GM12891 (cell line): ENCODE measurements around the gene MYO15B.
"Not testable (repeated sequence)": the region's sequence is repeated elsewhere in the genome, so short reads cannot be mapped to it uniquely, and the experiment has no call there.

Experiments used
- DNase-seq: peaks from one replicate; pipeline ENCODE4 v3.0.0; 2011; ENCODE audit warnings: low spot score; ENCODE audit not compliant: insufficient read length
- FAIRE-seq: peaks from 2 replicates; lab custom pipeline; 2011; peaks lifted over from hg19 to GRCh38; lab: Jason Lieb, UNC
- PAX5 ChIP-seq: IDR thresholded peaks from 2 replicates; pipeline ENCODE4 v1.6.1; 2011; ENCODE audit warnings: low read length, moderate library complexity, mild to moderate bottlenecking; ENCODE audit not compliant: insufficient read depth, severe bottlenecking
- POLR2A ChIP-seq: IDR thresholded peaks from 2 replicates; pipeline ENCODE4 v1.6.1; 2011; ENCODE audit warnings: low read depth, low read length, control low read depth
- POLR2AphosphoS5 ChIP-seq: IDR thresholded peaks from 2 replicates; pipeline ENCODE4 v1.6.1; 2011; ENCODE audit warnings: low read depth, low read length, control low read depth
- POU2F2 ChIP-seq: IDR thresholded peaks from 2 replicates; pipeline ENCODE4 v1.6.1; 2011; ENCODE audit warnings: low read depth, mild to moderate bottlenecking, control low read depth, low read length, moderate library complexity
- SPI1 ChIP-seq: IDR thresholded peaks from 2 replicates; pipeline ENCODE4 v1.6.1; 2011; ENCODE audit warnings: low read depth, low read length, control low read depth
- TAF1 ChIP-seq: IDR thresholded peaks from 2 replicates; pipeline ENCODE4 v1.6.1; 2011; ENCODE audit warnings: low read depth, low read length, control low read depth

Gene MYO15B

DNA sequence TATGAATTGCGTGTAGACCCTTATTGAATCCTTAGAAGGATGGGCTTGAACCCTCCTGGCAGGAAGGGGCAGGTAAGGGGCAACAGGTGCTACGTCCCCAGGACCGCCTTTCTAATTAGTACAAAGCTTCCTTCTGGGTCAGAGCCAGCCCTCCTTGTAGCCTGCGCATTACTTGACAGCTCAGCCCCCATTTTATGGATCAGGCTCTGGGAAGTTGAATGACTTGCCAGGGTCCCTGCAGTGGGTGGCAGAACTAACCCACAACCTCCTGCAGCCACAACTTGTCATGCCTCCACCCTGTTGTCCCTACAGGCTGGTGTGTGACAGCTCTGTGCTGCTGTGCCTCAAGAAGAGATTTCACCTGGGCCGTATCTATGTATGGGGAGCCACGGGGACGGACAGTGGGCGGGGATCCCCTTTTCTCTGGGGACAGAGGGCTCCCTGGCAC, 2.7 kb downstream of the MYO15B start:
- no peak for TF ChIP-seq TAF1
- no peak for TF ChIP-seq POLR2AphosphoS5
- no peak for TF ChIP-seq PAX5
- TF ChIP-seq POU2F2: no peak
- no peak for TF ChIP-seq POLR2A
- no peak for TF ChIP-seq SPI1
- FAIRE-seq (no peak), DNase-seq (no peak)

DNA sequence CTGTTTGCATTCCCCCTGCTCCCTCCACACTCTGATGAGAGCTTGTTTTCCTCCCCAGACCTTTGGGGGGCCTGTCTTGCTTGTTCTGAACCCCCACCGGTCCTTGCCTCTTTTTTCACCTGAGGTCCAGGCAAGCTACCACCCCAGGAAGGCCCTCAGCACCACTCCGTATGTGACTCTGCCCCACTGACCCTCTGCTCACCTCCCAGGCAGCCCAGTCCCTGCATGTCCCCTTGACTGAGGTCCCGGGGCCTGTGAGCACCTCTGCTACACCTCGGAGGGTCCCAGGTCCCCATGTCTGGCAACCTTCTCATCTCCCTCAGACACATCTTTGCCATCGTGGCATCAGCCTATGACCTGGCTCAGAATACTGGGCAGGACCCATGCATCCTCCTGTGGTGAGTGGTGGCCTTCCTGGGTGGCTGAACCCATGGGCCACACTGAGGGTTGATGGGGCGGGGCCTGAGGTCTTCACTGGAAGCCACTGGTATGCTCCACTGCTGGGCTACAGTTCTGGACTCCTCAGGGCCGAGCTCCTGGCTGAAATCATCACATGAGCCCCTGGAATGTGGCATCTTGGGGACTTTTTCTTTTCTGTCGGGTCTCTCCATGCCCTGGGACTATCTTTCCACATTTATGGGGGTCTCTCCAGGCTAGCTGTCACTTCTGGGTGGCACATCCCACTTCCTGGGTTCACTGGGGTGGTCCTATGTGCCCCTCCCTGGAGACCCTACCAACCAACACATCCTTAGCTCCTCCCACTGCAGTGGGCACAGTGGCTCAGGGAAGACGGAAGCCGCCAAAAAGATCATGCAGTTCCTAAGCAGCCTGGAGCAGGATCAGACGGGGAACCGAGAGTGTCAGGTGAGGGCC, 3.5 kb downstream of the MYO15B start:
- DNase-seq (no peak), FAIRE-seq (no peak)
- TF ChIP-seq POLR2AphosphoS5: no peak
- TF ChIP-seq TAF1: no peak
- TF ChIP-seq POLR2A: no peak
- TF ChIP-seq POU2F2: no peak
- TF ChIP-seq SPI1: no peak
- TF ChIP-seq PAX5: no peak

- FAIRE-seq (no peak), DNase-seq (no peak)
- TF ChIP-seq POLR2A: no peak
- no peak for TF ChIP-seq POLR2AphosphoS5
- no peak for TF ChIP-seq PAX5
- TF ChIP-seq POU2F2: no peak
- TF ChIP-seq SPI1: no peak
- TF ChIP-seq TAF1: no peak
These were observed 4.2 kb downstream of the MYO15B start for GRCh38 chr17:75591722-75592302.

DNA sequence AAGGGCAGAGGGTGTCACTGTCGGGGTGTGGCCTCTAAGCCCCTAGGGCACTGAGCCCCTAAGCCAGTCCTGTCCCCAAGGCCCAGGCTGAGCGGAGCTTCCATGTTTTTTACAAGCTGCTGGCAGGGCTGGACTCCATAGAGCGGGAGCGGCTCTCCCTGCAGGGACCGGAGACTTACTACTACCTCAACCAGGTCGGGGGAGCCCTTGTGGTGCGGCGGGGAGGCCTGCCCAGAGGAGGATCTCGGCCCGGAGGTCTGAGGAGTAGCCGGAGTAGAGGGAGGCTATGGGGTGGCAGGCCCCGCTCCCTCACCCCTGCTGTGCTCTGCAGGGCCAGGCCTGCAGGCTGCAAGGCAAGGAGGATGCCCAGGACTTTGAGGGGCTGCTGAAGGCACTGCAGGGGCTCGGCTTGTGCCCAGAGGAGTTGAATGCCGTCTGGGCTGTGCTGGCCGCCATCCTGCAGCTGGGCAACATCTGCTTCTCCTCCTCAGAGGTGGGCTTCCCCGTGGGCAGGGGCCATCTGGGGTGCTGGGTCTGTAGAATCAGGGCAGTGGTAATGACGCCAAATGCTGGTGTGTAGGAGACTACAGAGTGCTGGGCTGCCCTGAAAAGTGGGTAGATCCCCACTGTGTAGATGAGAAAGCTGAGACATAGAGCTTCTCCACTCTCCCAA, 4.9 kb downstream of the MYO15B start:
- DNase-seq (no peak), FAIRE-seq (no peak)
- TF ChIP-seq PAX5 (no peak), POLR2AphosphoS5 (no peak), TAF1 (no peak), SPI1 (no peak), POU2F2 (no peak), POLR2A (no peak)

GRCh38 chr17:75593430-75593829, 5.8 kb downstream of the MYO15B start:
- not testable (repeated sequence) for DNase-seq, FAIRE-seq

DNA sequence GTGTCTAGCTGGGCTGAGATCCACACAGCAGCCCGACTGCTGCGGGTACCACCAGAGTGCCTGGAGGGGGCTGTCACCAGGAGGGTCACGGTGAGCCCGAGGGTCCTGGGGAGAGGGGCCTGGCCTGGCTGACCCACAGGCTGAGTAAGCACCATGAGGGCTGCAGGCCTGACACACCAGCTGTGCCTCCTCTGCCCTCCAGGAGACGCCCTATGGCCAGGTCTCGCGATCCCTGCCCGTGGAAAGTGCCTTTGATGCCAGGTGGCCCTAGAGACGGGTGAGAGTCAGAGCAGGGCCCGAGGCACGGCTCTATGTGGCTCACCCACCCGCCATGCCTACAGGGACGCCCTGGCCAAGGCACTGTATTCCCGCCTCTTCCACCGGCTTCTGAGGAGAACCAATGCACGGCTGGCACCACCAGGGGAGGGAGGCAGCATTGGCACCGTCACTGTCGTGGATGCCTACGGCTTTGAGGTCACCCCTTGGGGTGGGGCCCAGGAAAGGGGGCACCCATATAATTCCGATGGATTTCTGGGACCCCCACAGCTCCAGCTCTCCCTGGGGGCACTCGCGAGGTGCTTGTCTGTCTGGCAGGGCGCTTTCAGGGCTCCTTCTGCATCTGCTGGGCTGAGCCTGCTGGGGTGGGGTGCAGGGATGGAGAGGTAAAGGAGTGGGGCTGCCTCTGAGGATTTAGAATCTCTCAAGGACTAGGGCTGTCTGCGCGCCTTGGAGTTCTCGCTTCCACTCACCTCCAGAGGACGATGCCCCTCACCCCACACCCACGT, 7.1 kb downstream of the MYO15B start:
- DNase-seq: no peak
- FAIRE-seq: no peak
- no peak for TF ChIP-seq POU2F2
- TF ChIP-seq PAX5: no peak
- no peak for TF ChIP-seq POLR2AphosphoS5
- no peak for TF ChIP-seq SPI1
- no peak for TF ChIP-seq POLR2A
- no peak for TF ChIP-seq TAF1

- FAIRE-seq: no peak
- TF ChIP-seq SPI1 (no peak), TAF1 (no peak), PAX5 (no peak), POLR2AphosphoS5 (no peak), POU2F2 (no peak), POLR2A (no peak)
- no peak for DNase-seq
These were observed 7.8 kb downstream of the MYO15B start for GRCh38 chr17:75595284-75595919.

- no peak for FAIRE-seq
- DNase-seq: no peak
- TF ChIP-seq SPI1: no peak
- no peak for TF ChIP-seq TAF1
- no peak for TF ChIP-seq PAX5
- TF ChIP-seq POLR2A: no peak
- TF ChIP-seq POU2F2: no peak
These were observed 8.3 kb downstream of the MYO15B start for GRCh38 chr17:75595920-75596313.
